Ishikawa (cell line): ENCODE results near the gene PTCHD4.

Experiments used
- CEBPB ChIP-seq: IDR thresholded peaks from 2 replicates; pipeline ENCODE4 v1.6.1; 2012
- CREB1 ChIP-seq: IDR thresholded peaks from 2 replicates; pipeline ENCODE4 v1.6.1; 2012; ENCODE audit warnings: low read depth
- EGR1 ChIP-seq: IDR thresholded peaks from 2 replicates; pipeline ENCODE4 v1.6.1; 2012
- EP300 ChIP-seq: IDR thresholded peaks from 2 replicates; pipeline ENCODE4 v1.6.1; 2012; ENCODE audit warnings: borderline replicate concordance
- FOXM1 ChIP-seq: IDR thresholded peaks from 2 replicates; pipeline ENCODE4 v1.6.1; 2012; ENCODE audit warnings: low read depth, borderline replicate concordance
- MAX ChIP-seq: IDR thresholded peaks from 2 replicates; pipeline ENCODE4 v1.6.1; 2012
- NFIC ChIP-seq: IDR thresholded peaks from 2 replicates; pipeline ENCODE4 v1.6.1; 2012
- RAD21 ChIP-seq: IDR thresholded peaks from 2 replicates; pipeline ENCODE4 v1.6.1; 2012; ENCODE audit warnings: low read depth
- TAF1 ChIP-seq: IDR thresholded peaks from 2 replicates; pipeline ENCODE4 v1.6.1; 2012; ENCODE audit warnings: low read depth, mild to moderate bottlenecking
- TCF12 ChIP-seq: IDR thresholded peaks from 2 replicates; pipeline ENCODE4 v1.6.1; 2012; ENCODE audit warnings: low read depth
- TEAD4 ChIP-seq: IDR thresholded peaks from 2 replicates; pipeline ENCODE4 v1.6.1; 2012
- USF1 ChIP-seq: IDR thresholded peaks from 2 replicates; pipeline ENCODE4 v1.6.1; 2012
- YY1 ChIP-seq: IDR thresholded peaks from 2 replicates; pipeline ENCODE4 v1.6.1; 2012; ENCODE audit warnings: low read depth
- ZBTB7A ChIP-seq: IDR thresholded peaks from 2 replicates; pipeline ENCODE4 v1.6.1; 2012; ENCODE audit warnings: low read depth
- TF ChIP-seq, protein P1 (sequence below): IDR thresholded peaks from 2 replicates; pipeline ENCODE4 v1.6.1; 2012; ENCODE audit warnings: low read depth, mild to moderate bottlenecking

PTCHD4 gene

DNA sequence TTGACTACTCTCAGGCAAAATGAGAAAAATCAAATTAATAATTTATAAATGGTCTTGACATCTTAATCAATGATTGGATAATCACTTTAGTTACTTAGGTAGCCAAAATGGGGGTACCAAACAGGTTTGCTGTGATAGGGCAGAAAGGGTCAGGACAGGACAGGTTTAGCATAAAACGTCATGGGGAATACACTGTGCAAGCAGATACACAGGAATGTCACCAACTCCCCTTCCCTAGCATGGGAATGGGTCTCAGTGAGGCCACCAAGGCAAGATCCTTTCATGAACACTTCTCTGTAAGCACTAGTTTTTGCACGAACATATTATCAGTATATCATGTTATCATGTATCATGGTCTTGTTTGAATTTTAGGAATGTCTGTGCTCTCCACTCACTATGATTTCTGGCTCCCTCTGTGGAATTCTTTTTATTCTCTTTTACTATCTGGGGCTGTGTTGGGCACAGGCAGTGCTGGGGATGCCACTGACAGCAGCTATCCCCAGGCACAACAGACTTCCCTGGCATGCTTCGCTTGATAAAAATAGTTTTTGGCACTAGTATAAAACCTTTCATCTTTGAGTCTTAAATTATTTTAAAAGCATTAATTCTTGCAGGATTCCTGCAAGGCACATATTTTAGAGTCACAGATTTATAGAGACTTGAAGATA is 18.3 kb downstream of the PTCHD4 start:
- no peak for TF ChIP-seq EP300
- no peak for TF ChIP-seq CREB1
- no peak for TF ChIP-seq MAX
- TF ChIP-seq NFIC, result no peak
- no peak for TF ChIP-seq TAF1
- no peak for TF ChIP-seq TCF12
- TF ChIP-seq, protein P1, sequence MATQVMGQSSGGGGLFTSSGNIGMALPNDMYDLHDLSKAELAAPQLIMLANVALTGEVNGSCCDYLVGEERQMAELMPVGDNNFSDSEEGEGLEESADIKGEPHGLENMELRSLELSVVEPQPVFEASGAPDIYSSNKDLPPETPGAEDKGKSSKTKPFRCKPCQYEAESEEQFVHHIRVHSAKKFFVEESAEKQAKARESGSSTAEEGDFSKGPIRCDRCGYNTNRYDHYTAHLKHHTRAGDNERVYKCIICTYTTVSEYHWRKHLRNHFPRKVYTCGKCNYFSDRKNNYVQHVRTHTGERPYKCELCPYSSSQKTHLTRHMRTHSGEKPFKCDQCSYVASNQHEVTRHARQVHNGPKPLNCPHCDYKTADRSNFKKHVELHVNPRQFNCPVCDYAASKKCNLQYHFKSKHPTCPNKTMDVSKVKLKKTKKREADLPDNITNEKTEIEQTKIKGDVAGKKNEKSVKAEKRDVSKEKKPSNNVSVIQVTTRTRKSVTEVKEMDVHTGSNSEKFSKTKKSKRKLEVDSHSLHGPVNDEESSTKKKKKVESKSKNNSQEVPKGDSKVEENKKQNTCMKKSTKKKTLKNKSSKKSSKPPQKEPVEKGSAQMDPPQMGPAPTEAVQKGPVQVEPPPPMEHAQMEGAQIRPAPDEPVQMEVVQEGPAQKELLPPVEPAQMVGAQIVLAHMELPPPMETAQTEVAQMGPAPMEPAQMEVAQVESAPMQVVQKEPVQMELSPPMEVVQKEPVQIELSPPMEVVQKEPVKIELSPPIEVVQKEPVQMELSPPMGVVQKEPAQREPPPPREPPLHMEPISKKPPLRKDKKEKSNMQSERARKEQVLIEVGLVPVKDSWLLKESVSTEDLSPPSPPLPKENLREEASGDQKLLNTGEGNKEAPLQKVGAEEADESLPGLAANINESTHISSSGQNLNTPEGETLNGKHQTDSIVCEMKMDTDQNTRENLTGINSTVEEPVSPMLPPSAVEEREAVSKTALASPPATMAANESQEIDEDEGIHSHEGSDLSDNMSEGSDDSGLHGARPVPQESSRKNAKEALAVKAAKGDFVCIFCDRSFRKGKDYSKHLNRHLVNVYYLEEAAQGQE, result no peak
- no peak for TF ChIP-seq USF1
- no peak for TF ChIP-seq EGR1
- no peak for TF ChIP-seq YY1

- no peak for TF ChIP-seq TEAD4
- TF ChIP-seq EGR1, result no peak
- no peak for TF ChIP-seq ZBTB7A
- no peak for TF ChIP-seq CEBPB
- no peak for TF ChIP-seq MAX
- TF ChIP-seq FOXM1, result no peak
- no peak for TF ChIP-seq YY1
- TF ChIP-seq USF1, result no peak
- TF ChIP-seq TAF1, result no peak
- no peak for TF ChIP-seq CREB1
- no peak for TF ChIP-seq RAD21
Observed at GRCh38 chr6:48090546-48090945, 20.5 kb downstream of the PTCHD4 start.

- no peak for TF ChIP-seq FOXM1
- peak; percentile 25; the same call in 1 of the 2 replicates for TF ChIP-seq RAD21
Observed at GRCh38 chr6:48087448-48087847, 23.5 kb downstream of the PTCHD4 start.

DNA sequence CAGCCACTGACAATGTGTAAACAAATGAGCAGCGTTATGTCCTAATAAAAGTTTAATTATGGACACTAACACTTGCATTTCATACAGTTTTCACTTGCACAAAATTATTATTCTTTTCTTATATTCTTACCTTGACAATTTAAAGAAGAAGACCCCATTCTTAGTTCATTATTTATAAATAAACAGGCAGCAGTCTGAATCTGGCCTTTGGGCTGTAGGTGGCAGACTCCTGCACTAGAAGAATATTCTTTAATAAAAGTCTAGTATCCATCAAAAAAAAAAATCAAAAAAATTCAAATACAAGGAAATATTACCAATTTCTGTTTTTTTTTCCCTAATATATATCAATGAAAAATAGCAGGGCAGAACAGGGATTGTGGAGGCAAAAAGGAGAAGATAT is 24.8 kb downstream of the PTCHD4 start:
- no peak for TF ChIP-seq RAD21
- TF ChIP-seq TAF1, result no peak
- no peak for TF ChIP-seq TCF12
- no peak for TF ChIP-seq EP300

GRCh38 chr6:48085131-48085741 is 25.8 kb downstream of the PTCHD4 start:
- no peak for TF ChIP-seq RAD21

- TF ChIP-seq MAX, result no peak
- no peak for TF ChIP-seq TEAD4
- no peak for TF ChIP-seq CREB1
- no peak for TF ChIP-seq EP300
Observed at GRCh38 chr6:48084201-48084600, 26.8 kb downstream of the PTCHD4 start.

DNA sequence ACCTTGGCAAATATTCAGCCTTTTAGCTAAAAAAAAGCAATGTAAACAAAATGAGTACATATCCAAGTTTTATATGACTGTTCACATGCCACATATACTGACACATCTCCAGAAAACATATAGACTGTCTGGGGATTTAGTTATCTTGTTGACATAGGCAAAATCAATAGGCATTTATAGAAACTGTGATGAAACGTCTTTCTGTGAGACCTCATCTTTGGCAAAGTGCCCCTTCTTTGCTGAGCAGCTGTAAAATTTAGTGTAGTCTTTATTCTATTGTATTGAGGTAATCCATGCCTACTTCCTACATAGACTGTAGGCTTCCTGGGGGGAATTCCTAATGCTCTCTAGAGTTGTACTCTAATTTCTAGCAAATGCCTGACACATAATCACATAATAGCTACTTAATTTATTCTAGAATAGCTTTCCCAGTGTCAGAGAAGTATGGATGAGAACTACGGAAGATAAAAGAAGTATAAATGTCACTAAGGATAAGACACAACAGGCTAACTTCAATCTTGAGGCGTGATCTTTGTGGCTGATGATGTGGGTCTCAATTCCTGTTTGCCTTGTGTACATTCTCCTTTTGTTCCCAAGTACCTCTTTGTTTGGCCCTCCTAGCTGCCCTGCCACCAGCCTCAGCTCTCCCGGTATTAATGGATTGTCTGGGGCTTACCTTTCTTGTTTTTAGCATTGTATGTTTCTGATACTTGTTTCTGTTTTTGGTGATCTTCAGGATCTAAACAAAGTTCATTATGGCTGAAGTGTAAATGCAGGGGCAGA is 30.6 kb downstream of the PTCHD4 start:
- TF ChIP-seq MAX, result no peak
- no peak for TF ChIP-seq NFIC
- TF ChIP-seq TCF12, result no peak
- TF ChIP-seq ZBTB7A, result no peak
- TF ChIP-seq RAD21, result no peak
- no peak for TF ChIP-seq FOXM1
- TF ChIP-seq CREB1, result no peak
- TF ChIP-seq CEBPB, result no peak
- TF ChIP-seq, protein P1, result no peak
- no peak for TF ChIP-seq TAF1
